Keratinocyte (primary cell): Measurements from ENCODE around the gene ZNF467. TPM values are rescaled to one million over a fixed set of nuclear protein-coding genes. Genes with fewer than 3 reads are reported as not detected.

Experiments
- DNase-seq: peaks from one replicate; pipeline ENCODE4 v3.0.0-alpha.2; 2011; ENCODE audit warnings: low read depth, missing footprints, low spot score
- FAIRE-seq: peaks from 2 replicates; lab custom pipeline; 2011; peaks lifted over from hg19 to GRCh38; lab: Jason Lieb, UNC
- H2AFZ ChIP-seq: 2 replicates; pipeline ENCODE4 v1.6.0; 2012; ENCODE audit warnings: low read length, control low read depth, inconsistent platforms; ENCODE audit not compliant: control insufficient read depth
- H3K27ac ChIP-seq: 2 replicates; pipeline ENCODE4 v1.5.1; 2011; ENCODE audit warnings: low read length; ENCODE audit not compliant: control insufficient read depth, insufficient read depth
- H3K27me3 ChIP-seq: 3 replicates; pipeline ENCODE4 v1.6.0; 2011; ENCODE audit warnings: low read length; ENCODE audit not compliant: control insufficient read depth, insufficient read depth; ENCODE audit errors: extremely low read depth
- H3K36me3 ChIP-seq, 2 experiments: 2 replicates in 1 of 2; 3 replicates in 1 of 2; pipeline ENCODE4 v1.5.1; 2011; ENCODE audit warnings: low read length in 2 of 2, mild to moderate bottlenecking in 1 of 2; ENCODE audit not compliant: control insufficient read depth in 2 of 2, insufficient read depth in 2 of 2; ENCODE audit errors: extremely low read depth in 1 of 2
- H3K4me1 ChIP-seq: 3 replicates; pipeline ENCODE4 v1.5.1; 2011; ENCODE audit warnings: low read length; ENCODE audit not compliant: control insufficient read depth, insufficient read depth; ENCODE audit errors: extremely low read depth
- H3K4me2 ChIP-seq: 3 replicates; pipeline ENCODE4 v1.6.0; 2011; ENCODE audit warnings: low read depth, low read length; ENCODE audit not compliant: control insufficient read depth, insufficient read depth; ENCODE audit errors: extremely low read depth
- H3K4me3 ChIP-seq, 3 experiments: fragments of 200-600 bp in 1 of 3; sonication (generic) in 1 of 3; 2 replicates in 2 of 3; 3 replicates in 1 of 3; pipeline ENCODE4 v1.5.1; 2011 to 2016; ENCODE audit warnings: low read length in 3 of 3, mild to moderate bottlenecking in 3 of 3, control low read depth in 2 of 3, inconsistent platforms in 1 of 3, low read depth in 1 of 3, mixed read lengths in 1 of 3, mixed run types in 1 of 3, moderate library complexity in 1 of 3; ENCODE audit not compliant: control insufficient read depth in 2 of 3, insufficient read depth in 2 of 3; ENCODE audit errors: extremely low read depth in 1 of 3
- H3K79me2 ChIP-seq: 2 replicates; pipeline ENCODE4 v1.6.0; 2012; ENCODE audit warnings: low read length; ENCODE audit not compliant: control insufficient read depth, insufficient read depth
- H3K9ac ChIP-seq: 3 replicates; pipeline ENCODE4 v1.6.0; 2011; ENCODE audit warnings: low read length; ENCODE audit not compliant: control insufficient read depth, insufficient read depth; ENCODE audit errors: extremely low read depth
- H3K9me1 ChIP-seq: 3 replicates; pipeline ENCODE4 v1.6.0; 2011; ENCODE audit warnings: low read length; ENCODE audit not compliant: control insufficient read depth, insufficient read depth; ENCODE audit errors: extremely low read depth
- H3K9me3 ChIP-seq: 2 replicates; pipeline ENCODE4 v1.5.1; 2012; ENCODE audit warnings: low read depth, low read length; ENCODE audit not compliant: control insufficient read depth
- H4K20me1 ChIP-seq: 3 replicates; pipeline ENCODE4 v1.6.0; 2011; ENCODE audit warnings: low read length; ENCODE audit not compliant: control insufficient read depth, insufficient read depth; ENCODE audit errors: extremely low read depth
- CTCF ChIP-seq, 3 experiments: IDR thresholded peaks in 1 of 3; conservative IDR thresholded peaks in 1 of 3; optimal IDR thresholded peaks in 1 of 3; 2 replicates in 2 of 3; 3 replicates in 1 of 3; pipeline versions ENCODE3 to v1.5.1; 2011; ENCODE audit warnings: low read length in 3 of 3, mild to moderate bottlenecking in 3 of 3, moderate library complexity in 2 of 3, control low read depth in 1 of 3, inconsistent platforms in 1 of 3; ENCODE audit not compliant: insufficient read depth in 2 of 3; ENCODE audit errors: extremely low read depth in 1 of 3
- EZH2 ChIP-seq: IDR thresholded peaks from one replicate; pipeline ENCODE4 v1.6.1; 2012; ENCODE audit warnings: inconsistent platforms, mild to moderate bottlenecking, low read length, moderate library complexity
- dilution Hi-C: fragments of 300-500 bp; cut with MboI; formaldehyde crosslinking; loops from one replicate; pipeline ENCODE4 v1.7.0; 2020; ENCODE audit warnings: low sequenced_read_pairs; ENCODE audit not compliant: extremely low pct_ligation_motif_present
- polyA plus RNA-seq, 5 experiments: library from polyadenylated mRNA; depleted of rRNA in 3 of 5; stranded (reverse) in 3 of 5; stranded (forward) in 1 of 5; unstranded in 1 of 5; fragments of >200 nt; gene quantifications; 1 replicate in 1 of 5; 2 replicates in 3 of 5; 3 replicates in 1 of 5; pipeline versions ENCODE4 v1.2.1 to v1.2.3, GENCODE V29; 2011 to 2012; ENCODE audit warnings: missing spikeins in 2 of 5, low read depth in 1 of 5, low replicate concordance in 1 of 5

The ZNF467 gene
- polyA plus RNA-seq, 1 donor (not counting 4 experiments of a cell fraction or from before 2014, with no cell fraction given) = 0.31 TPM

GRCh38 chr7:149783386-149784250 is 10.2 kb upstream of the ZNF467 start:
- DNase-seq (no peak), FAIRE-seq (no peak)
- H4K20me1 ChIP-seq = no peaks in the 10 kb centered on the region
- peaks cover 2% of the 10 kb centered on the region for H3K4me1 ChIP-seq
- no peak for TF ChIP-seq EZH2
- TF ChIP-seq CTCF (optimal IDR thresholded peaks at IDR 0.05 in 1 of 3, IDR thresholded peaks at IDR 0.05 in 1 of 3, conservative IDR thresholded peaks at IDR 0.05 in 1 of 3; ENCODE audit: extremely low read depth in 1 of 3, insufficient read depth in 2 of 3, low read length in 3 of 3) = no peak
- dilution Hi-C loops = no loop called here
- H3K9me3 ChIP-seq = no peaks in the 10 kb centered on the region
- no peak overlapping the region for H3K9ac ChIP-seq
- H3K4me2 ChIP-seq = peak overlapping the region; percentile 16
- H3K27ac ChIP-seq = no peak overlapping the region
- H3K4me3 ChIP-seq = no peak overlapping the region
- H3K79me2 ChIP-seq = no peaks in the 10 kb centered on the region
- H3K9me1 ChIP-seq = no peaks in the 10 kb centered on the region
- no peaks in the 10 kb centered on the region for H3K36me3 ChIP-seq
- no peak overlapping the region for H2AFZ ChIP-seq
- H3K27me3 ChIP-seq = peaks cover 15% of the 10 kb centered on the region

- H3K27ac ChIP-seq = no peak overlapping the region
- no peaks in the 10 kb centered on the region for H3K36me3 ChIP-seq
- dilution Hi-C loops = no loop called here
- H3K4me2 ChIP-seq = peak overlapping the region; percentile 16
- TF ChIP-seq EZH2 = no peak
- TF ChIP-seq CTCF (optimal IDR thresholded peaks at IDR 0.05 in 1 of 3, IDR thresholded peaks at IDR 0.05 in 1 of 3, conservative IDR thresholded peaks at IDR 0.05 in 1 of 3; ENCODE audit: extremely low read depth in 1 of 3, insufficient read depth in 2 of 3, low read length in 3 of 3) = no peak
- no peak overlapping the region for H2AFZ ChIP-seq
- no peaks in the 10 kb centered on the region for H3K9me1 ChIP-seq
- H3K9me3 ChIP-seq = no peaks in the 10 kb centered on the region
- FAIRE-seq = no peak
- no peak overlapping the region for H3K9ac ChIP-seq
- H3K79me2 ChIP-seq = no peaks in the 10 kb centered on the region
- DNase-seq = no peak
- peaks cover 2% of the 10 kb centered on the region for H3K4me1 ChIP-seq
- H4K20me1 ChIP-seq = no peaks in the 10 kb centered on the region
- H3K27me3 ChIP-seq = peaks cover 13% of the 10 kb centered on the region
- no peak overlapping the region for H3K4me3 ChIP-seq
Measured at GRCh38 chr7:149782682-149783345, 9.4 kb upstream of the ZNF467 start.
